Prostate gland (tissue), 2 donors: Measurements from ENCODE around the gene WDR43. TPM values are rescaled to one million over a fixed set of nuclear protein-coding genes. Genes with fewer than 3 reads are reported as not detected.

ENCODE experiments used
- DNase-seq: peaks from one replicate; pipeline ENCODE4 v3.0.0-alpha.2; 2019; ENCODE audit warnings: low spot score
- H3K27ac ChIP-seq, 2 donors: fragments of 200-600 bp; sonication (generic); 2 replicates each; pipeline ENCODE4 v1.5.1; 2017 to 2019
- H3K27me3 ChIP-seq: fragments of 200-600 bp; sonication (generic); replicated peaks from 2 replicates; pipeline ENCODE4 v1.5.1; 2019; ENCODE audit not compliant: insufficient read depth
- H3K36me3 ChIP-seq, 2 donors: fragments of 200-600 bp; sonication (generic); 1 replicate in 1 of 2; 2 replicates in 1 of 2; pipeline versions ENCODE4 v1.5.1 to v1.8.1; 2017 to 2019
- H3K4me1 ChIP-seq: fragments of 200-600 bp; sonication (generic); replicated peaks from 2 replicates; pipeline ENCODE4 v1.5.1; 2019
- H3K4me3 ChIP-seq, 2 donors: fragments of 200-600 bp; sonication (generic); 2 replicates each; pipeline ENCODE4 v1.5.1; 2017 to 2019
- H3K9me3 ChIP-seq: fragments of 200-600 bp; sonication (generic); 2 replicates; pipeline ENCODE4 v1.5.1; 2017
- POLR2A ChIP-seq: fragments of 450-650 bp; IDR thresholded peaks from one replicate; pipeline ENCODE4 v1.6.1; 2016; ENCODE audit warnings: antibody characterized with exemption, mild to moderate bottlenecking
- POLR2AphosphoS5 ChIP-seq: sonication (generic); formaldehyde crosslinking; IDR thresholded peaks from one replicate; pipeline ENCODE4 v1.6.1; 2017; ENCODE audit warnings: antibody characterized with exemption
- WGBS: methylation state at CpG from one replicate; pipeline ENCODE4 v1.1.5; 2018; 5-methylcytosine and 5-hydroxymethylcytosine counted together
- intact Hi-C: fragments of 100-400 bp; cut with DNase I; formaldehyde crosslinking; loops from one replicate; pipeline ENCODE4 v1.14.2; 2022
- total RNA-seq, 2 donors: library from RNA; depleted of rRNA; stranded (reverse); fragments of >200 nt; gene quantifications; one replicate each; pipeline ENCODE4 v1.1.0, GENCODE V29; 2016
- TF ChIP-seq, protein P1 (sequence below), 4 experiments: fragments of 200-600 bp in 2 of 4; fragments of 450-650 bp in 2 of 4; sonication (generic) in 2 of 4; IDR thresholded peaks; 1 replicate in 3 of 4; 2 replicates in 1 of 4; pipeline ENCODE4 v1.5.1; 2016 to 2019; ENCODE audit warnings: antibody characterized with exemption in 4 of 4, mild to moderate bottlenecking in 2 of 4, moderate library complexity in 2 of 4

Gene WDR43
- total RNA-seq, 2 donors from 2014 or later, result 30.6 to 36.9 TPM

DNA sequence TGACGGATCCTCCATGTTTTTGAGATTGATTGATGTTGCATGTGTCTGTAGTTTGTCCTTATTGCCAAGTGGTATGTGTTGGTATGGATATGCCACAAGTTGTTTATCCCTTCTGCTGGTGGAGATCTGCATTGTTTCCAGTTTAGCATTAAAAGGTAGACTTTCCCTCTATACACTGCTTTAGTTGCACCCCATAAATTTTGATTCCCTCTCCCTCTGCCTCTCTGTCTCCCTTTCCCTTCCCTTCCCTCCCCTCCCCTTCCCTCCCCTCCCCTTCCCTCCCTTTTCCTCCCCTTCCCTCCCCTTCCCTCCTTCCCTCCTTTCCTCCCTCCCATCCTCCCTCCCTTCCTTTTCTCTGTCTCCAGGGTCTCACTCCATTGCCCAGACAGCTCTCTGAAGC, 68.0 kb downstream of the WDR43 start:
- Histone ChIP-seq H3K4me1 (no peaks in the 10 kb centered on the region), H3K27me3 (no peaks in the 10 kb centered on the region), H3K27ac (no peak overlapping the region), H3K4me3 (no peak overlapping the region), H3K9me3 (no peaks in the 10 kb centered on the region), H3K36me3 (no peaks in the 10 kb centered on the region)
- 79% methylated on average over 1 of the region's 1 CpG for WGBS
- TF ChIP-seq POLR2A, result no peak
- TF ChIP-seq POLR2AphosphoS5, result no peak
- TF ChIP-seq, protein P1, sequence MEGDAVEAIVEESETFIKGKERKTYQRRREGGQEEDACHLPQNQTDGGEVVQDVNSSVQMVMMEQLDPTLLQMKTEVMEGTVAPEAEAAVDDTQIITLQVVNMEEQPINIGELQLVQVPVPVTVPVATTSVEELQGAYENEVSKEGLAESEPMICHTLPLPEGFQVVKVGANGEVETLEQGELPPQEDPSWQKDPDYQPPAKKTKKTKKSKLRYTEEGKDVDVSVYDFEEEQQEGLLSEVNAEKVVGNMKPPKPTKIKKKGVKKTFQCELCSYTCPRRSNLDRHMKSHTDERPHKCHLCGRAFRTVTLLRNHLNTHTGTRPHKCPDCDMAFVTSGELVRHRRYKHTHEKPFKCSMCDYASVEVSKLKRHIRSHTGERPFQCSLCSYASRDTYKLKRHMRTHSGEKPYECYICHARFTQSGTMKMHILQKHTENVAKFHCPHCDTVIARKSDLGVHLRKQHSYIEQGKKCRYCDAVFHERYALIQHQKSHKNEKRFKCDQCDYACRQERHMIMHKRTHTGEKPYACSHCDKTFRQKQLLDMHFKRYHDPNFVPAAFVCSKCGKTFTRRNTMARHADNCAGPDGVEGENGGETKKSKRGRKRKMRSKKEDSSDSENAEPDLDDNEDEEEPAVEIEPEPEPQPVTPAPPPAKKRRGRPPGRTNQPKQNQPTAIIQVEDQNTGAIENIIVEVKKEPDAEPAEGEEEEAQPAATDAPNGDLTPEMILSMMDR (IDR thresholded peaks at IDR 0.05), result no peak
- intact Hi-C loops, result no loop called here
- no peak for DNase-seq

DNA sequence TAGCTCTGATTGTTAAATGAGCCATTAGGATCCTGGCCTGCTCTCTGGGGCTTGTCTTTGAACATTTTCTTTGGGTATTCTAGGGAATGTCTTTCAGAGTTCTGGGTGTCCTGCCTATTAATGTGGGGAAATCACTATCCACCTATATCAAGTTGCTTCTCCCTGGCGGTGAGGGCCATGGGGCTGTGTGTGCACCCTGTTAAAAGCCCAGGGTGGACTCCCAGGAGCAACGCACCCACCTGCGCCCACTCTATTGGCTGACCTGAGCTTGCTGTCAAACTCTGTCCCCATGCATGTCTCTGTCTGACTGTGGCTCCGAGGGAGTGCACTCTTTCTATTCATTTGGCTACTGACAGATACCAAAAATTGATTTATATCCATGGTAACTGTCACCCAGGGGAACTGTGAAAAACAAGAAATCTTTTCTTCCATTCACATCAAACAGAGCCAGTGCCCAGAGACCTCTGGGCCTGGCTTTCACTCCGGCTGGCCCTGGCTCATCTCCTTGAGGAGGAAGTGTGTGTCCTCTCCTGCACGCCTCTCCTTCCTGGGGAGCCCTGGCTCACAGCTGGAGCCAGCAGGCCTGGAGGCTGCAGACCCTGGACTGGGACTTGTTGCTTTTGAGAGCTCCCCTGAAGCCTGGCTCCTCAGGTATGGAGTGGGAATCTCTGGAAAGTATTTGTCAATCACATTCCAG, 76.1 kb downstream of the WDR43 start:
- WGBS, result 68% methylated on average over 6 of the region's 6 CpGs

DNA sequence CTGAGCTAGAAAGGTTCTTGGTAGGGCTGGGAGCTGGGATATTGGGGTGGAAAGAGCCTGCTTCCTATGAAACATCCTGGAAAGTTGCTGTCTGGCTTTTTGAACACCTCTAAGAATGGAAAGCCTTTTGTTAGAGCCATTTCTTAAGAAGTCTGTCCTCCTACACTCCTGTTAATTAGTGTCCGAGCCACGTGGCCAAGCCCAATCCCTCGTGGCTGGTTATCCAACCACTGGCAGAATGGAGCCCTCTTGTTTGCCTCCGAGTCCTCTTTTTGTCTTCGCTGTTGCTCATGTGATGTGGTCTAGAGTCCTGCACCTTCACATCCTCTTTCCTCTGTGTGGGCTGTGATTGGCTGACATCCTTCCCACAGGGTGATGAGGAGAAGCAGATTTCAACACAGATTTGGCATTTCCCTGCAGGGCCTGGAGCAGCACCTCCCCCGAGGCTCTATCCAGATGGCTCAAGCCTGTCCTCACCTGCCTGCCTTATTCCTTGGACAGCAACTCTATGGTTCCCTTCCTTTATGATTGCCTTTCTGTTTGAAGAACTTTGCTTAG, 78.4 kb downstream of the WDR43 start:
- Histone ChIP-seq H3K4me1 (no peaks in the 10 kb centered on the region), H3K27ac (no peak overlapping the region), H3K27me3 (no peaks in the 10 kb centered on the region), H3K36me3 (no peaks in the 10 kb centered on the region), H3K4me3 (no peak overlapping the region), H3K9me3 (no peaks in the 10 kb centered on the region)
- WGBS, result 80% methylated on average over 6 of the region's 6 CpGs
- DNase-seq, result no peak
- TF ChIP-seq, protein P1 (IDR thresholded peaks at IDR 0.05), result no peak
- TF ChIP-seq POLR2AphosphoS5 (no peak), POLR2A (no peak)
- intact Hi-C loops, result no loop called here

More for the DNA sequence above, 76.1 kb downstream of the WDR43 start:
- Histone ChIP-seq H3K4me3 (no peak overlapping the region), H3K36me3 (no peaks in the 10 kb centered on the region), H3K27me3 (no peaks in the 10 kb centered on the region), H3K27ac (no peak overlapping the region), H3K9me3 (no peaks in the 10 kb centered on the region), H3K4me1 (no peaks in the 10 kb centered on the region)
- intact Hi-C loops, result no loop called here
- DNase-seq, result no peak
- no peak for TF ChIP-seq POLR2AphosphoS5
- TF ChIP-seq, protein P1 (IDR thresholded peaks at IDR 0.05), result no peak
- TF ChIP-seq POLR2A, result no peak

DNA sequence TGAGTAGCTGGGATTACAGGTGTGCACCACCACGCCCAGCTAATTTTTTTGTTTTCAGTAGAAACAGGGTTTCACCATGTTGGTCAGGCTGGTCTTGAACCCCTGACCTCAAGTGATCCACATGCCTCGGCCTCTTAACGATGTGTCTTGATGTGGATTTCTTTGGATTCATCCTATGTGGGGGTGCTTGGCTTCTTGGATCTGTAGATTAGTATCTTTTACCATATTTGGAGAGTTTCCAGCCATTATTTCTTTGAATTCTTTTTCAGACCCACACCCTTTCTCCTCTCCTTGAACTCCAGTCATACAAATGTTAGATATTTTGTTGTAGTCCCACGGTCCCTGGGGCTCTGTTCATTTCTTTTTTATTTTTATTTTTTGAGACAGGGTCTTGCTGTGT, 79.8 kb downstream of the WDR43 start:
- Histone ChIP-seq H3K4me1 (no peaks in the 10 kb centered on the region), H3K9me3 (no peaks in the 10 kb centered on the region), H3K27me3 (no peaks in the 10 kb centered on the region), H3K27ac (no peak overlapping the region), H3K36me3 (no peaks in the 10 kb centered on the region), H3K4me3 (no peak overlapping the region)
- DNase-seq, result no peak
- TF ChIP-seq POLR2AphosphoS5, result no peak
- TF ChIP-seq, protein P1 (IDR thresholded peaks at IDR 0.05), result no peak
- TF ChIP-seq POLR2A, result no peak
- 93% methylated on average over 4 of the region's 4 CpGs for WGBS
- intact Hi-C loops, result no loop called here

DNA sequence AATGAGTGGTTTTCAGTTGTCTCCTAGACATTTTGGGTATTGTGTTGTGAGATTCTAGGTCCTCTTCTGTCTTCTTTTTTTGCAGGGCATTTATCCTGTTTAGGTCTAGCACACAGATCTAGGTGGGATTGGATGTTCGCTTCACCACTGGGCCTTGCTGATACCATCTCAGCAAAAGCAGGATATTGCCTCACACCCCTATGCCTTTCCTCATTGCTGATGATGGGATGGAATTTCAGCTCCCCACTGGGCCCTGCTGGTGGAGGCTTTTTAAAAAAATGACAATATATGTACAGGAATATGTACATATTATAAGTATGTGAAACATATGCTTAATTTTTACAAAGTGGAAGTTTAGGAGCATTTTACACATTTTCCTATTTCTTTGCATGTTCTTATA, 81.2 kb downstream of the WDR43 start:
- H3K27me3 ChIP-seq, result no peaks in the 10 kb centered on the region
- no peaks in the 10 kb centered on the region for H3K36me3 ChIP-seq
- no peak overlapping the region for H3K27ac ChIP-seq
- no peaks in the 10 kb centered on the region for H3K9me3 ChIP-seq
- TF ChIP-seq POLR2A, result no peak
- TF ChIP-seq, protein P1 (IDR thresholded peaks at IDR 0.05), result no peak
- no peak for TF ChIP-seq POLR2AphosphoS5
- WGBS, result 100% methylated on average over 1 of the region's 1 CpG
- no peaks in the 10 kb centered on the region for H3K4me1 ChIP-seq
- no peak for DNase-seq
- intact Hi-C loops, result no loop called here
- no peak overlapping the region for H3K4me3 ChIP-seq
